CD1c-positive myeloid dendritic cell (primary cell): ENCODE data around the gene ARHGEF12.
A peak's percentile ranks its signal among the peaks of the same experiment; 100 is the strongest.

Experiments used
- DNase-seq: peaks from one replicate; pipeline ENCODE4 v3.0.0-alpha.2; 2016; ENCODE audit errors: extremely low spot score

Gene ARHGEF12

DNA sequence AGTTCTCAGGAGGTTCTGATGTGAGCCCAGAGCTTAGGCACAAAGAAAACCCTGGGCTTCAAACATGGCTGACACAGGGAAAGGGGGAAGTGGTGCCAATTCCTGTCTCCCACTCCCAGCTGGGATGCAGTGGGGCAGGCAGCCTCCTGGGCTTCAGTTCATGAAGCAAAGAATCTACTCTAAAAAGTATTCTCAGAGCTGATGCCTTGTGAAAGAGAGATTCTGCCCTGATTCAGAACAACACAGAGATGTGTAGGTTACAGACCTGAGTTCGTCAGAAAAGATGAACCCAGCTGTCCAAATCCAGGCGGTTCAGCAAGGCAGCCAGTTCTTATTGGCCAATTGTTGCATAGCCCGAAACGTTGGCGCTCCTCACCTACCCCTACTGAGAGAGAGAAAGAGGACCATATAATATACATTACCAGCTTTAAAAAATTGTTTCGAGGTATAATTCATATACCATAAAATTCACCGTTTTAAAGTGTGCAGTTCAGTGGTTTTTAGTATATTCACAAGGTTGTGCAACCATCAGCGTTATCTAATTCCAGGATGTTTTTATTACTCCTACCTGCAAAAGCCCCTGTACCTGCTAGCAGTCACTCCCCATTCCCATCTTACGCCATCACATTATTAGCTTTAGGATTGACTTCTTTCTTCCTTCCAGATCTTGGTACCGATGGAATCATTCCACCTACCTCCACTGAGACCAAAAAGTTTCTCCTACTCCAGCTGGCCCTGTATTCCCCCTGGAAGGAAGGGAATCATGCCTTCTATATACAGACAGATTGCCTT, 18.3 kb upstream of the ARHGEF12 start:
- no peak for DNase-seq

DNA sequence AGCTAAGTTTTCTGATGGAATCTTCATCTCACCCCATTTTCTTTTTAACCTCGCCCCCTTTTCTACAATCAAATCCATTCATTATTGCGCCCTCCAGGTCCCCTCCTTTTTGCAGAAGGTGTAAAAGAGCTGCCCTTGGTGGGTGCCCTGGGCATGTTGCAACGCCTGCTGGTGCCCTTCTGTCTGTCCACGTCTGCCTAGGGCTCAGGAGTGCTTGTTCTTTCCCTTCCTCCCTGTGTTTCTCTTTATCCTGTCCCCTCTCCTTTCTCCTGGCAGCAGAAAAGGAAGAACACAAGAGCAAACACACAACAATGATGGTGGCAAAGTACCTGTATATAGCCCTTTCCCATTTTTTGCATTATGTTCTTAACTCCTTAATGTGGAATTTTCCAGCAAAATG, 17.3 kb upstream of the ARHGEF12 start:
- DNase-seq = no peak

DNA sequence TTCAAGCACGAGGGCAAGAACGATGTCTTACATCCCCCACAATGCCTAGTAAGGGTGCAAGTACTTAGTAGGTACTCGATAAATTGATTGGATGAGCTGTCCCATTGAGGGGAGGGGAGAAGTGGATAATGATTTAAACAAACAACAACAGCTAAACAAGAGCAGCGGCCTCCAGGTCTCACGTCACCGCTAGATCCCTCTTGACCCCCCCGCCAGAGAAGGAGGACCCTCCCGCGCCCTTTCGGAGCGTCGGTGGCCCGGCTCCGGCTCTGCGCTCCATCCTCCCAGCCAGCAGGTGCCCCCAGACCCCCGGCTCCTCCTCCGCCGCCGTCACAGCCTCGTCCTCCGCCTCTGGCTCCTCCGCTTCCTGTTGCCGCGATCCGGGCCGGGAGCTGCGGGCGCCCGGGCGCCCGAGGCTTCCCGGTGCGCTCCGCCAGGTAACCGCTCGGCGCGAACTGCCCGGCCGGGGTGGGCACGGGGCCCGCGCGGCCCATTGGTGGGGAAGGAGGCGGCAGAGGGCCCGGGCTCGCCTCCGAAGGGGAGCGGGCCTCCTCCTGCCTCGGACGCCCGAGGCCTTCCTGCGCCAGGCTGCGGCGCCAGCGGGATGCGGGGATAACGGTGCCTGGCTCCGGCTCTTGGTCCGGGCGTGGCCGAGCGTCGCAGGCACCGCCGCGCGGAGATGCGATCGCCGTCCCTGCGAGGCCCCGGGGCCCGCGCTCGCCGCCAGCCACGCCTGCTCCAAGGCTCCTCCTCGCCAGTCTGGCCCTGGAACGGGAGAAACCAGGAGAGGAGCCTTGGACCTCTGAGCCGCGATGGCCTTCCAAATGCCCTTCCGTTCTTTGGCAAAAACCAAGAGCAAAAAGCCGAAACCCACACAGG, 11.0 kb upstream of the ARHGEF12 start, which contains the start of gene TLCD5:
Gene TLCD5, plus strand, starts transcription at position 368 of the 879 bp plus-strand sequence. CDS start 2,143 bp downstream, outside the sequence.
- no peak for DNase-seq

DNA sequence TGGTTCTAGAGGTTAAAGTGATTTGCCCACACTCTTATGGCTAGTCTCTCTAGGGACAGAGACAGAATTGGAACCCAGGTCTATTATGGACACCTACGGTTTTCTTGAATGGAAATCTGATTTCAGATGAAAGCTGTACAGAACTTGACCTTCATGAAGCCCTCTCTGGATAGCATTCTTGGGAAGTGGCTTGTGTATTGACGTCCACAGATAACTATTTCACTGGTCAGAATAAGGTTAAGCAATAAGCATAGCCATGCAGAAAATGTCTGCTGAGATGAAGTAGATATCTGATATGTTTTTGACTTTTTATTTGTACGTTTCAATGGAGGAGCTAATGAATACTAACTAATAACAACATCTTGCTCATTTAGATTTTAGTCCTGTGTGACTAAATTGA, 10.0 kb upstream of the ARHGEF12 start:
- no peak for DNase-seq

DNA sequence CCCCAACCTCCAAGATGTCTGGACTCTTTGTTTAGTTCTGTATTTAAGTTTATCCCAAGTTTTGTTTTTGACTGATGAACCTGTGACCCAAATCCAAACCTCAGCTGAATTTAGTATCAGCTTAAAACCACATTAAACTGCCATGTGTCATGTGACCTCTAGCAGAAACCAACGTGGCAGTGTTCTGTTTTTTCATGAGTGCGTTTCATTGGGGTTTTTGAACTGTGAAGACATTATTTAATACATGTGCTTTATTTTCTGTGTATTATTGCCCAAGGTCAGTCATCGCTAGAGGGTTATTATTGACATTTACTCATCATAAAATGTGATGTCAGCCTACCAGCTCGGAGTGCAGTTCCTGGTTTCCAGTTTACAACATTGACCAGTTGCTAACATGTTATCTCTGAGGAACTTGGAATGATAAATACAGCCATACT, 9.3 kb upstream of the ARHGEF12 start:
- DNase-seq = peak; percentile 41

DNA sequence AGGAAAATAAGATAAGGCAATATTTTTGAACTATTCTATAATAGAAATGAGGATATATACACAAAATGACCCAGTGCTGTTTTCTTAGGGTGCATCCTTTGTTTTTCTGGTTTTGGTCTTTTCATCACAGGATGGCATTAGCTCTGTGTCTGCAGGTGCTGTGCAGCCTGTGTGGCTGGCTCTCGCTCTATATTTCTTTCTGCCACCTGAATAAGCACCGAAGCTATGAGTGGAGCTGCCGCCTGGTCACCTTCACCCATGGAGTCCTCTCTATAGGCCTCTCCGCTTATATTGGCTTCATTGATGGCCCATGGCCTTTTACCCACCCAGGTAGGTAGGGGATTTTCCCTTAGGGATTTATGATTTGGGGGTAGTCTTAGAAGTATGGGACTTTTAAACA, 8.9 kb upstream of the ARHGEF12 start:
- DNase-seq = no peak

DNA sequence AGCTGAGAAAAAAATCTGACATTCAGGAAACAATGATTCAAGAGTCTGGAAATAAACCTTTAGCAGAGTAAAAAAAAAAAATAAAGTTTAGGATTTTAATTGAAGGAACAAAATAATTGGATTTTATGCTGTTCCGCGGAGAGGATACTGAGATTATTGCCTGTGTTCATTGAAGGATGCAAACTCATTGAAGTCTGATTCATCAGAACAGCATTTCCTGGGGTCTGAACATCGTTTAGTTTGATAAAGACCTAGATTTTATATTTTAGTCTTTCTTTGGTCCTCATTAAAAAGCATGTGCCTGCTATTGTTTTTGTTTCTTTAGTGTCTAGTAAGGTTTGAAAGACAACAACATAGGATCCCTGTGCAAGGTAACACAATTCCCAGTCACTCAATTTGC, 6.7 kb upstream of the ARHGEF12 start:
- no peak for DNase-seq

DNA sequence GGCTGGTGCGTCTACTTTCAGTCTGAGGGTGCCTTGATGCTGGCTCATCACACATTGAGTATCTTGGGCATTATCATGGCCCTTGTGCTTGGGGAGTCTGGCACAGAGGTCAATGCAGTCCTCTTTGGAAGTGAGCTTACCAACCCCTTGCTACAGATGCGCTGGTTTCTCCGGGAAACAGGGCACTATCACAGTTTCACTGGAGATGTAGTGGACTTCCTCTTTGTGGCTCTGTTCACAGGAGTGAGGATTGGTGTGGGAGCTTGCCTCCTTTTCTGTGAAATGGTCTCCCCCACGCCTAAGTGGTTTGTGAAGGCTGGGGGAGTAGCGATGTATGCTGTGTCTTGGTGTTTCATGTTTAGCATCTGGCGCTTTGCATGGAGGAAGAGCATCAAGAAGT, 6.2 kb upstream of the ARHGEF12 start:
- DNase-seq = no peak

DNA sequence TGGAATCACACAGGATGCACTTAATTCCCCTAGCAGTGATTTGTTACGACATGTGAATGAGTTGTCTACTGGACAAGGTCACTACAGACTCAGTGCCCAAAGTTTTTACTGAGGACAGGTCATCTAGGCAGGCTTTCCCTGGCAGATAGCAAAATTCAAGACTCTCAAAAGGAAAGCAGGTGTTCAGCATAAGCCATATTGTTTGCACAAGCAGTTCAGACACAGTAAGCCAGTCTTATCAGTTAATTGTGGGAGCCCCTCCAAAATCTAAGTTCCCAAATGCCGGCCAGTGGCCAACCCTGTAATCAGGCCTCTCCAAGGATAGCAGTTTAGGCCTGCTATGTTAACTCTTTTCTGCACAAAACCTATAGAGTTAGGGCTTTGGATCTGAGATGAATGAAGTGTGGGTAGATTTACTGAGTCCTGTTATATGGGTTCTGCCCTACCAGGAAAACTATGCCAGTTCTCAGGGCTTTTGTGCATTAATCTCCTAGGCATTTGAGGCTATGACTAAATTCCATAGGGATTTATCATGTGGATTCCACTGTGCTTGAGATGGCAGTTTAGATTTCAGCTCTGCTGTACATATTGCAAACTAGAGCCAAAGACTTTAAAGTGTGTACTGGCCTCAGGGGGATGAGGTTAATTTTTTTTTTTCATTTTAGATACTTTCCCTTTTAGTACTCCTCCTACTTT, 4.8 kb upstream of the ARHGEF12 start:
- DNase-seq = no peak

DNA sequence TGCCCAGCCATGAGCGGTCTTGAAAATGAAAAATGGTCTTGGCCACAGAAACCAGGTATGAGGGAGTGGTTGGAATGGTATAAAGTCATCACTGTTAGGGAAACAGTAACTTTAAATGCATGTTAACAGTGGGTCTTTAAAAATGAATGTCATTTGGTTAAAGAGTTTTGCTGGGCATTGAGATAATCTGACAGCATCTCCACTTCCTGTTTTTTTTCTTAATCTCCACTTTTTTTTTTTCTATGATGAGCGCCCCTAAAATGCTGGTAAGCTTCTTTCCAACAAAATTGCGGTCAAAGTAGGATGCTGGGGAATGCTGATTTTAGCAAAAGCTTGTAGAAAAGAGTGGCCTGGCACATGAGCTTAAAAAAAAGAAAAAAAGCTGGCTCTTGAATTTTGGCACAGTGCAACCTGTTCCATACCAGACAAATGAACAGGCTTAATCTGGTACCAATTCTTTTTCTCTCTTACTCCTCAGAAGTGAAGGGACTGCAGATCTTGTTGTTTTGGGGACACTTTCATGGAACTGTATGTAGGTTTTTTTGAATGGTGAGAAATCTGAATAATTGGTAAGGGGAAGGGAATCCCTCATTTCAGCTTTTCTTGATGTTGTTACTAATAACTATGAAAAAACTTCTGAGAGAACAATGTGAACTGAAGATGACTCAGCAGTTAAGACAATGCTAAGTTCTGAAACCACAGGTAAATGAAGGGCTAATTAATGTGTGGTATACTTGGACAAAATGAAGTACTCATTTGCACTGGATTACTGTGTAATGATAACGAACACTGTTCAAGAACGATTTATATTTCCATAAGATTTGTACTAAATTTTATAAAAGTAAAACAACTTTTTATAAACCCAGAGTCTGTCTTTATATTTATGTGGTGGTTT, 3.1 kb upstream of the ARHGEF12 start:
- DNase-seq = no peak

DNA sequence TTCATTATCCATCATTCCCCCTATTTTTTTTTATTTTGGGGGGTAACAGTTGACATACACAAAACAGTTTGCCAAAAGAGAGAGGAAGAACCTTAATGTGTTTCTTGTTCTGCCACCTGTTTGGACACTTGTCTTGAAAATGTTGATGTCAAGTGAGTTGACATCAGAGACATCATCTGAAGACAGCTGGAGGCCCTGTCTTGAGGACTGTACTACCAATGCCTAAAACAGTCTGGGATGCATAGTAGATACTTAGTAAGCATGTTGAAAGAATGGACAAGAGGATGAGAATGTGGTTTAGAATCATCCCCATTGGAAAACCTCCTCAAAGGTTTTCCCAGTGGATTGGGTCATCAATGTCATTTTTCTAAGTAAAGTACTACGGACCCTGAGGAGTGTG, 2.4 kb upstream of the ARHGEF12 start:
- no peak for DNase-seq

DNA sequence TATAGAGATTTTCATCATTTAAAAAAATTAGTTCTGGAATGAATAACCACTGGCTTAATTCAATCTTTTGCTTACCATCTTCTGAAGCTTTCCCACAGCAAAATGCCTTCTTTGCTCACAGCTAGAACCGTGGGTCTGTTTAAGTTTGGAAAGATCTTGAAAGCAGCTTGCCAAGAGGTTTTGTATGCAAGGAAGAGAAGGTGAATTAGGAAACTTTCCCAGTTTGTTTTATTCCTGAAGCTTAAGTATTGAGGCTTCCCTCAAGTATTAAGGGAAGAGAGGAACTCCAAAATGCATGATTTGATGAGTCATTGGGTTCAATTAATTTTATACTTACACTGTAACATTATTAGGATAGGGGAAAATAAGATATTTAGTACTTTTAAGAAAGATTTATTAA, 1.9 kb upstream of the ARHGEF12 start:
- DNase-seq = no peak

DNA sequence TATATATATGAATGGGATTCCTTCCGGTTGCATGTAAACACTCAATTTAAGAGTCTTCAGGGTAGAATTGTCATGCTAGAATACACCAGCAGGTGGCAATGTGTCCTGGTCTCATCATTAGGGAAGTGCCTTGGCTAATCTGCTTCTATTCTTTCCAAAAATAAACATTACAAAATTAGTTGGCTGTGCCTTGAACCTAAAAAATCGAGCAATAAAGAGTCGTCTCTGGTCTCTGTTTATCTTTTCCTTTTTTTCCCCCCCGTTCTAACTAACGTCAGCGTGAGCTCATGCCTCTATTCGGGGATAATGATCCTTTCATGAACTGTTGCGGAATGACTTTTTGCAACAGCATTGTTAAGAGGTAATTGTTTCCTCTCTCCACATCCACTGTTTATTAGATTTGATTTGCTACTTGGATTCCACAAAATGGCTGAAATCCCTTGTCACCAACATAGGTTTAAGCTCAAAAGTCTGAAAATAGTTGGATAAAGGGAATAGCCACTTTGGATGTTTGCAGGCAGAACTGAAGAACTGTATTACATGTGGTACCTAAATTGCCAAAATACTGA, 1.2 kb upstream of the ARHGEF12 start:
- peak; percentile 86 for DNase-seq

DNA sequence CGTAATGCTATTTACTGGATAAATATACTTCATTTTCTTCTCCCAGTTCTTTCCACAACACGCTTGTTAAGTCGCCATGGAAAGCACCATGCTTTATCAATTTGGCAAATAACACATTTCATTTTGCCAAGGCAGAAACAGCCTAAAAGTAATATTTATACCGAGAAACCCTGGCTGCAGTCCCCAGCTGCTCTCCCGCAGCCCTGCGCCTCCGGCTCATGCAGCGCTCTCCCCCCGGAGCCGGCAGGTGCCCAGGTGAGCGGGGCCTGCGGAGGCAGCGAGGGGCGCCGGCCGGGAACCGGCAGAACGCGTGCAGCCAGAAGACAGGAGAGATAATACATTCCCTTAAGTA, 681 bp upstream of the ARHGEF12 start:
- DNase-seq = no peak

DNA sequence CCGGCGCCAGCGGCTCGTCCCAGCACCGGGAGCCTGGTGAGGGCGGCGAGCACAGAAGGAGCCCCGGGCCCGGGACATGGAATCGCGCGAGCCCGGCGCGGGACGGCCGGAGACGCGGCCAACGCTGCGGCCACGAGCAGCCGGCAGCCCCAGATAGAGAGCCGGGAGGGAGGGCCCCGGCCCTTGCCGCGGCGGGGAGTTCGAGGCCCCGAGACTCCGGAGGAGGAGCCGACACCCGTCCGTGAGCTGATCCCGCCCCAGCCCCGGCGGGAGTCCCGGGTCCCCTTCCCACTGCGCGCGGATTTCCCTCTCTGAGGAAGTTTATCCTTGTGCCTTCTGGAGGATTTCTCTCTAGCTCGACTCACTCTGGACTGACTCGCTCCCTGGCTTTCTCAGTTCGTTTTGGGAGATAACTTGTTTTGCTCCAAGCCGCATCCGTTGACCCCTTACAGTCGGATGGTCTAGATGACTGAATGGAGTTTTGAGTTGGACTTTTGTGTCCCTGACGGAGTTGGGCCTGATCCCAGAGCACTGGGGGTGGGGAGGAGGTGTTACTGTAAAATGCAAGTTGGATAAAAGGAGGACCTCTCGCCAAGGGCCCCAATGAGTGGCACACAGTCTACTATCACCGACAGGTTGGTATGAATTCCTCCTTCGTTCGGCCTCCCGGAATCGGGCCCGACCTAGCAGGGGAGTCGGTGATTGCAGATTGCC, 585 bp downstream of the ARHGEF12 start:
- no peak for DNase-seq

DNA sequence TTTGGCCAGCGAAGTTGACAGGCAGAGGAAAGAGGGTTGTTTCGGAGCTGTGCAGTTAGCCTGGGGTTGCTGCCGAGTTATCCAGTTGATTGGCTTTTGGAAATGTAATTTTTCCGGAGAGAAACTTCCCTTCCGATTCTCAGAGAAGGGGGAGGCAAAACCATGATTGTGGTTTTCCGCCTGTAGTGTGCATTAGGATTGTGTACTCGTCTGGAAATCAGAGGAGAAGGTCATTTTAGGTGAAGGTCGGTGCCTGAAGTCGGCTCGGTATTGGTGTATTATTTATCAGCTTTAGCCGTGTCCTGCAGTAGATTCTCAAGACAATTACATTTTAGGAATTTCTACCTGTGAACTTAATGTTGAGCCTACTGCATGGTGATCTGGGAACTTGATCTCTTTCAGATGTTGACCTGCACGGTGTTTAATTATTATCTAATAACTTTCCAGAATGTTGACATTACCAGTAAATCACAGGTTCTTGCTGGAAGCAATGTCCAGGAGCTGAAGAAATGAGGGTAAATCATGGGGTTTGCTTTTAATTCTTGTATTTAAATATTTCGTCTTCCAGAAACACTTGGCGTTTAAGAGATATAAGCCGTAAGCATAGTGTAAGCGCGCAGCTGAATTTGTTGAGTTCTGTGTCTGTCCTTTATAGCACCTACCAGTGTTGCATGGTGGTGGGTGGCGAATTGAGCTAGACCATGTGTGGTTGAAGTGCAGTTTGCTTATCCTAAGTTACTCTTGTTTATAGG, 1.3 kb downstream of the ARHGEF12 start:
- DNase-seq = no peak

DNA sequence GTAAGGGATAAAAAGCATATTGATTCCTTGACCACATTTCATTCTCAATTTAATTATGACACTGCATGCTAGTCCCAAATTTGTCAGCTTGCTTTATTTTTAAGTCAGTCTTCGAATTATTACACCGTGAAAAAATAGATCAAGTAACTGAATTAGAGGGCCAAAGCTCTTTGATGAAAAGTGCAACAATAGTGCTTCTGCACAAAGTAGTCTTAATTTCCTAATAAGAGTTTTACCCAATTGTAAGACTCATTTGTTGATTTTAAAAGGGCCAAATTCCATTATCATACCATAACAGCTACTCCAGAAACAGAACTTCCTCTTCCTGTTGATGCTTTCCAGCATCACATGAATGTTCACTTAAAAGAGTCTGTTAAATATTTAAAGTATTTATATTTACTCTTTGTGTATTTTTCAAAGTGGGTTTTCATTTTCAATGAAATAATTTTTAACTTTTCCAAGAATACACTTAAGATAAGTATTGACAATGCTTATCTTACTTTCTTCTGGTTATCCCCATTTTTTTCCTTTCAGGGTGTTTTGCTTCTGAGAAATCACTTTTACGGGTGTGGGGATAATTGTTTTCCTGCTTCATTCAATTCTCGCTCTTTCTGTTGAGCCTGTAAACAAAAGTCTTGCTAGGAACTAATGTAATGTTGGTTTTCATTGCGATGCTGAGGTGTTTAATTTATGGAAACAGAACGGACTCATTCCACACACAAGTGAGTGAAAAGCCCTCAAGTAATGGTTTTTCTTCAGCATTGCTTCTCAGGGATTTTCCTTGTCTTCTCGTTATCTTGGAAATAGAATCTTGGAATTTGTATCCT, 2.1 kb downstream of the ARHGEF12 start:
- DNase-seq = no peak

DNA sequence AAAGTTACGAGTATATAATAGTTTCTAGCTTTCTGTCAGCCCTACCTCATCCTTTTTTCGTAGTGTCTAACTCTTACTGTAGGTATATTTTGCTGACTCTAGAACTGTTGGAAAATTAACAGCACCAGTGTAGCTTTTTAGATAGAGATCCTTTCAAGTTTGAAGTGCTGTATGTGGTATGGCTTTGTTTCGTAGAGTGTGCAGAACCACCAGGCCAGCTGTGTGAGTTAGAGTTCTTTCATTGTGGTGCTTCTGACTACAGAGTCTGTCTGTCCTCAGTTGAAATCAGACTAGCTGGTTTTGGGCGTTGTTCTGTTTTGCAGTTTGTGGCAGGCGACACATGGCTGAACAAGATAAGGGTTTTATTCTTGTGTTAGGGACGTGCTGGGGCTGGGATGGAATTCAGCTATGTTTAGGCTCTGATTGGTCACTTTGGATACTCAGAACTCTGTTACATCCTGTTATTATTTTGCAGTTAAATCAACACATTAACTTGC, 3.2 kb downstream of the ARHGEF12 start:
- no peak for DNase-seq

DNA sequence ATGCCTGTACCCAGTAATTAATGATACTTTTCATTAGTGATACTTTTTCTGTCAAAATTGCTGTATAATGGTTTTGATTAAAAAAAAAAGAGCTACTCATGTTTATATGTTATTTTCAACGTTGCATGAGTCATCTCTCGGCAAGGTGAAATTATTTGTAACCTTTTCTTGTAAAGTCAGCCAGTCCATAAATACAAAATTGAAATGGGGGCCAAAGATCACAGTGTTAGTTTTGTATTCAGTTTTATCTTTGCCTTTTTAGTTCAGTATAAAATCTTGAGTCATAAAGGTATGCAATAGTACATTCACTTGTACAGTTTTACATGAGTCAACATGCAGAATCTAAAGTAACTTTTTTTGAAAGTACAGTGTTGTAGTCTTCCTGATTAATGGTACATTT, 4.3 kb downstream of the ARHGEF12 start:
- no peak for DNase-seq
